Pons (tissue), 1 donor: ENCODE results near the gene AGPAT4.

Experiments used
- DNase-seq: peaks from one replicate; pipeline ENCODE4 v3.0.0-alpha.2; 2016; ENCODE audit warnings: low spot score

AGPAT4 gene

GRCh38 chr6:161110028-161110779 lies 163.7 kb downstream of the AGPAT4 start:
- no peak for DNase-seq

GRCh38 chr6:161109366-161109765 lies 164.5 kb downstream of the AGPAT4 start:
- DNase-seq, result no peak

- DNase-seq, result no peak
Measured at GRCh38 chr6:161108916-161109315, 164.9 kb downstream of the AGPAT4 start.

- no peak for DNase-seq
Measured at GRCh38 chr6:161107779-161108730, 165.8 kb downstream of the AGPAT4 start.

GRCh38 chr6:161105408-161105807 lies 168.5 kb downstream of the AGPAT4 start:
- DNase-seq, result no peak

- DNase-seq, result no peak
Measured at GRCh38 chr6:161104966-161105365, 168.9 kb downstream of the AGPAT4 start.

- DNase-seq, result no peak
Measured at GRCh38 chr6:161103475-161103874, 170.4 kb downstream of the AGPAT4 start.

GRCh38 chr6:161101517-161101916 lies 172.3 kb downstream of the AGPAT4 start:
- peak; percentile 34 for DNase-seq

- DNase-seq, result peak; percentile 81
Measured at GRCh38 chr6:161100072-161100471, 173.8 kb downstream of the AGPAT4 start.

GRCh38 chr6:161095916-161096315 lies 177.9 kb downstream of the AGPAT4 start:
- no peak for DNase-seq

- DNase-seq, result no peak
Measured at GRCh38 chr6:161094955-161095354, 178.9 kb downstream of the AGPAT4 start.

- no peak for DNase-seq
Measured at GRCh38 chr6:161091972-161092701, 181.7 kb downstream of the AGPAT4 start.

GRCh38 chr6:161091151-161091550 lies 182.7 kb downstream of the AGPAT4 start:
- no peak for DNase-seq

GRCh38 chr6:161088676-161089328 lies 185.1 kb downstream of the AGPAT4 start:
- DNase-seq, result no peak

GRCh38 chr6:161085246-161085645 lies 188.6 kb downstream of the AGPAT4 start:
- no peak for DNase-seq

GRCh38 chr6:161082215-161082614 lies 191.6 kb downstream of the AGPAT4 start:
- no peak for DNase-seq

- DNase-seq, result no peak
Measured at GRCh38 chr6:161080263-161080970, 193.4 kb downstream of the AGPAT4 start.
